IMR-90 (cell line): ENCODE data around the gene TEX22. TPM values are rescaled to one million over a fixed set of nuclear protein-coding genes. Genes with fewer than 3 reads are reported as not detected.

ENCODE experiments used
- ATAC-seq: fragments of 200-7000 bp; cut with Tn5 transposase; 2 replicates; pipeline ENCODE4 v1.9.1; 2020; ENCODE audit warnings: low read depth, mild to moderate bottlenecking, moderate library complexity
- BruUV-seq: library from RNA; stranded (reverse); fragments of 400-500 nt; replicated peaks from 2 replicates; lab custom pipeline; 2021; lab: Mats Ljungman, UMichigan
- CTCF ChIA-PET: fragments of 300-600 bp; formaldehyde crosslinking; extraction: SDS; loops from one replicate; lab custom pipeline; 2021; ENCODE audit warnings: antibody characterized with exemption; lab: Yijun Ruan, JAX
- POLR2A ChIA-PET: fragments of 300-600 bp; sonication (Branson Sonifier 250); formaldehyde crosslinking; loops from one replicate; lab custom pipeline; 2022; ENCODE audit warnings: antibody characterized with exemption; ENCODE audit not compliant: unreplicated experiment; lab: Charles Lee
- DNase-seq: peaks from one replicate; pipeline ENCODE4 v3.0.0; 2013
- H2AFZ ChIP-seq: replicated peaks from 2 replicates; pipeline ENCODE3; 2013; ENCODE audit warnings: low read length, mild to moderate bottlenecking; ENCODE audit not compliant: poor library complexity
- H2AK5ac ChIP-seq: 2 replicates; pipeline ENCODE4 v1.6.1; 2013; ENCODE audit warnings: low read depth, low read length, inconsistent platforms
- H2AK9ac ChIP-seq: replicated peaks from 2 replicates; pipeline ENCODE3; 2013; ENCODE audit warnings: mild to moderate bottlenecking, low read depth, low read length, moderate library complexity; ENCODE audit not compliant: poor library complexity
- H2BK120ac ChIP-seq: 2 replicates; pipeline ENCODE4 v1.6.1; 2013; ENCODE audit warnings: low read depth, low read length, inconsistent platforms
- H2BK15ac ChIP-seq: 3 replicates; pipeline ENCODE4 v1.6.1; 2013; ENCODE audit warnings: low read depth, low read length, inconsistent platforms
- H2BK20ac ChIP-seq: 2 replicates; pipeline ENCODE4 v1.6.1; 2013; ENCODE audit warnings: low read depth, mild to moderate bottlenecking, inconsistent platforms, low read length, moderate library complexity
- H2BK5ac ChIP-seq: 2 replicates; pipeline ENCODE4 v1.6.1; 2013; ENCODE audit warnings: mild to moderate bottlenecking, low read depth, low read length, inconsistent platforms; ENCODE audit not compliant: poor library complexity, severe bottlenecking
- H3K14ac ChIP-seq: replicated peaks from 2 replicates; pipeline ENCODE4 v1.6.1; 2013; ENCODE audit warnings: low read depth, low read length, inconsistent platforms
- H3K18ac ChIP-seq: 2 replicates; pipeline ENCODE4 v1.6.1; 2013; ENCODE audit warnings: low read depth, low read length, control low read depth
- H3K23ac ChIP-seq: 2 replicates; pipeline ENCODE4 v1.6.1; 2013; ENCODE audit warnings: low read depth, low read length, inconsistent platforms
- H3K27ac ChIP-seq: 2 replicates; pipeline ENCODE4 v1.5.1; 2013; ENCODE audit warnings: mild to moderate bottlenecking, control low read depth, low read length; ENCODE audit not compliant: insufficient read depth
- H3K27me3 ChIP-seq: 2 replicates; pipeline ENCODE4 v1.6.1; 2013; ENCODE audit warnings: low read length; ENCODE audit not compliant: control insufficient read depth, insufficient read depth
- H3K36me3 ChIP-seq: 2 replicates; pipeline ENCODE4 v1.6.1; 2013; ENCODE audit warnings: low read length, mixed read lengths; ENCODE audit not compliant: control insufficient read depth, insufficient read depth
- H3K4ac ChIP-seq: 2 replicates; pipeline ENCODE4 v1.6.1; 2013; ENCODE audit warnings: low read depth, low read length, inconsistent platforms
- H3K4me1 ChIP-seq: 2 replicates; pipeline ENCODE4 v1.6.1; 2013; ENCODE audit warnings: low read length, mixed read lengths; ENCODE audit not compliant: control insufficient read depth, insufficient read depth
- H3K4me2 ChIP-seq: 2 replicates; pipeline ENCODE4 v1.6.1; 2013; ENCODE audit warnings: low read depth, mild to moderate bottlenecking, control low read depth, low read length, moderate library complexity
- H3K4me3 ChIP-seq: 2 replicates; pipeline ENCODE4 v1.5.1; 2013; ENCODE audit warnings: low read depth, mild to moderate bottlenecking, control low read depth, low read length, moderate library complexity; ENCODE audit not compliant: insufficient read depth
- H3K56ac ChIP-seq: 2 replicates; pipeline ENCODE4 v1.6.1; 2013; ENCODE audit warnings: low read length, inconsistent platforms; ENCODE audit not compliant: insufficient read depth; ENCODE audit errors: extremely low read depth
- H3K79me1 ChIP-seq, 2 experiments: 2 replicates each; pipeline ENCODE4 v1.6.1; 2013; ENCODE audit warnings: low read length in 2 of 2, inconsistent platforms in 1 of 2, low read depth in 1 of 2
- H3K9ac ChIP-seq: 2 replicates; pipeline ENCODE4 v1.6.1; 2013; ENCODE audit warnings: low read depth, low read length, control low read depth
- H3K9me1 ChIP-seq: 2 replicates; pipeline ENCODE4 v1.6.1; 2013; ENCODE audit warnings: low read length, inconsistent platforms; ENCODE audit not compliant: insufficient read depth
- H3K9me3 ChIP-seq: 2 replicates; pipeline ENCODE4 v1.6.1; 2013; ENCODE audit warnings: low read length; ENCODE audit not compliant: control insufficient read depth, insufficient read depth
- H4K20me1 ChIP-seq: 2 replicates; pipeline ENCODE4 v1.6.1; 2013; ENCODE audit warnings: low read length, inconsistent platforms; ENCODE audit not compliant: insufficient read depth
- H4K5ac ChIP-seq: 2 replicates; pipeline ENCODE4 v1.6.1; 2013; ENCODE audit warnings: mild to moderate bottlenecking, low read depth, low read length, control low read depth
- H4K8ac ChIP-seq, 2 experiments: 2 replicates each; pipeline ENCODE4 v1.6.1; 2013; ENCODE audit warnings: low read depth in 2 of 2, low read length in 2 of 2, control low read depth in 1 of 2, inconsistent platforms in 1 of 2
- H4K91ac ChIP-seq: 2 replicates; pipeline ENCODE4 v1.6.1; 2013; ENCODE audit warnings: low read depth, low read length, inconsistent platforms; ENCODE audit not compliant: insufficient read depth
- CTCF ChIP-seq: conservative IDR thresholded peaks from 2 replicates; pipeline ENCODE4 v1.5.1; 2012; ENCODE audit warnings: mild to moderate bottlenecking, low read depth, low read length, improper control_type of control experiment
- WGBS, 2 experiments: methylation state at CpG; one replicate each; pipeline versions ENCODE4 v1.1.5 to v1.1.7; 2013; ENCODE audit warnings: missing lambda C conversion rate in 2 of 2; ENCODE audit not compliant: insufficient read length in 1 of 2; ENCODE audit errors: extremely low coverage in 2 of 2; 5-methylcytosine and 5-hydroxymethylcytosine counted together
- dilution Hi-C: fragments of 300-500 bp; cut with HindIII; formaldehyde crosslinking; loops from one replicate; pipeline ENCODE4 v1.14.3; 2018; ENCODE audit warnings: low sequenced_read_pairs; ENCODE audit not compliant: unreplicated experiment
- in situ Hi-C: fragments of 300-500 bp; cut with MboI; formaldehyde crosslinking; loops from 3 replicates; pipeline ENCODE4 v1.14.3; 2019; ENCODE audit warnings: low sequenced_read_pairs, inconsistent platforms, mixed read lengths
- intact Hi-C: fragments of 100-400 bp; cut with micrococcal nuclease; formaldehyde crosslinking; loops from 2 replicates; pipeline ENCODE4 v1.10.0; 2022
- polyA plus RNA-seq, 3 experiments: library from polyadenylated mRNA; depleted of rRNA; stranded (reverse); fragments of >200 nt; gene quantifications; 2 replicates each; pipeline ENCODE4 v1.2.3, GENCODE V29; 2012; ENCODE audit warnings: low replicate concordance in 1 of 3
- total RNA-seq: library from RNA; depleted of rRNA; stranded (reverse); fragments of >200 nt; gene quantifications from 2 replicates; pipeline ENCODE4 v1.2.3, GENCODE V29; 2012

The TEX22 gene
- total and polyA plus RNA-seq, 2 of the 4 experiments (the other 2 are of a cell fraction), result 0.10 to 0.18 TPM

GRCh38 chr14:105380756-105381155 lies 17.6 kb upstream of the TEX22 start:
- Histone ChIP-seq H3K23ac (no peak overlapping the region), H4K8ac (no peak overlapping the region), H3K9me1 (no peaks in the 10 kb centered on the region), H2BK5ac (no peak overlapping the region), H2AFZ (no peak overlapping the region), H3K56ac (no peak overlapping the region), H3K27ac (no peak overlapping the region), H2AK9ac (no peak overlapping the region), H2BK120ac (no peak overlapping the region), H3K4me3 (no peak overlapping the region), H2AK5ac (no peak overlapping the region), H4K91ac (no peak overlapping the region), H3K9ac (no peak overlapping the region), H2BK20ac (no peak overlapping the region), H2BK15ac (no peak overlapping the region), H3K36me3 (peaks cover 22% of the 10 kb centered on the region; the same call in 1 of the 2 replicates), H3K27me3 (no peaks in the 10 kb centered on the region), H3K4me2 (no peak overlapping the region), H3K79me1 (no peaks in the 10 kb centered on the region), H3K4ac (no peak overlapping the region), H4K20me1 (no peaks in the 10 kb centered on the region), H4K5ac (no peak overlapping the region), H3K14ac (no peak overlapping the region), H3K18ac (no peak overlapping the region), H3K9me3 (no peaks in the 10 kb centered on the region), H3K4me1 (no peaks in the 10 kb centered on the region)
- in situ Hi-C loops, result no loop called here
- BruUV-seq, result no TSS peak
- no peak for TF ChIP-seq CTCF
- ChIA-PET CTCF (no interaction called here), POLR2A (no interaction called here)
- ATAC-seq (no peak), DNase-seq (no peak)
- dilution Hi-C loops, result no loop called here
- intact Hi-C loops, result no loop called here
- 95% methylated on average over 15 of the region's 19 CpGs; no CpG with 5 or more reads in 1 of the 2 experiments for WGBS, 2 experiments
